ENCODE measurements around the gene HPCAL1. TPM values are rescaled to one million over a fixed set of nuclear protein-coding genes. Genes with fewer than 3 reads are reported as not detected.
"Not testable (repeated sequence)": the region's sequence is repeated elsewhere in the genome, so short reads cannot be mapped to it uniquely, and the experiment has no call there.

The HPCAL1 gene
- total and polyA plus RNA-seq, 12 donors: 17.4 to 118 (median 61.3) TPM

- no peaks in the 10 kb centered on the region for H3K9me3 ChIP-seq (replicated peaks in 1 of 3)
- DNase-seq: no peak
- no peak overlapping the region for H3K27ac ChIP-seq
- H3K27me3 ChIP-seq: no peaks in the 10 kb centered on the region
- H3K4me3 ChIP-seq: no peak overlapping the region
- TF ChIP-seq CTCF (IDR thresholded peaks at IDR 0.05): no peak
- no peak for TF ChIP-seq POLR2A (IDR thresholded peaks at IDR 0.05)
- no peaks in the 10 kb centered on the region for H3K4me1 ChIP-seq (replicated peaks in 1 of 2)
- intact Hi-C loops (cut with DNase I): no loop called here
- H3K36me3 ChIP-seq (replicated peaks in 1 of 2): no peaks in the 10 kb centered on the region
- WGBS, 4 donors: 88 to 92% (median 90%) methylated on average over 3 to 4 of the region's 4 CpGs
These were observed 10.7 kb upstream of the HPCAL1 start for GRCh38 chr2:10292033-10292432.

GRCh38 chr2:10293603-10294002 lies 9.1 kb upstream of the HPCAL1 start:
- H3K4me3 ChIP-seq: no peak overlapping the region
- DNase-seq: no peak
- H3K4me1 ChIP-seq (replicated peaks in 1 of 2): peaks cover 0 to 8% of the 10 kb centered on the region in 2 donors
- no peak overlapping the region for H3K27ac ChIP-seq
- H3K27me3 ChIP-seq: no peaks in the 10 kb centered on the region
- intact Hi-C loops (cut with DNase I): no loop called here
- no peaks in the 10 kb centered on the region for H3K36me3 ChIP-seq (replicated peaks in 1 of 2)
- no peaks in the 10 kb centered on the region for H3K9me3 ChIP-seq (replicated peaks in 1 of 3)
- TF ChIP-seq POLR2A (IDR thresholded peaks at IDR 0.05) (no peak), CTCF (IDR thresholded peaks at IDR 0.05) (no peak)

- no peaks in the 10 kb centered on the region for H3K9me3 ChIP-seq (replicated peaks in 1 of 3)
- intact Hi-C loops (cut with DNase I): no loop called here
- peaks cover 0 to 8% of the 10 kb centered on the region in 2 donors for H3K4me1 ChIP-seq (replicated peaks in 1 of 2)
- H3K4me3 ChIP-seq: no peak overlapping the region
- H3K27ac ChIP-seq: no peak overlapping the region
- no peaks in the 10 kb centered on the region for H3K36me3 ChIP-seq (replicated peaks in 1 of 2)
- no peak for DNase-seq
- no peaks in the 10 kb centered on the region for H3K27me3 ChIP-seq
- TF ChIP-seq POLR2A (IDR thresholded peaks at IDR 0.05) (no peak), CTCF (IDR thresholded peaks at IDR 0.05) (no peak)
- WGBS, 4 donors: 89 to 100% (median 93%) methylated on average over 1 of the region's 1 CpG
These were observed 8.6 kb upstream of the HPCAL1 start for GRCh38 chr2:10294077-10294476.

GRCh38 chr2:10295649-10296048 lies 7.1 kb upstream of the HPCAL1 start:
- 66 to 90% (median 78%) methylated on average over 3 to 4 of the region's 4 CpGs for WGBS, 4 donors

GRCh38 chr2:10296142-10296541 lies 6.6 kb upstream of the HPCAL1 start:
- intact Hi-C loops (cut with DNase I): no loop called here
- Histone ChIP-seq H3K4me1 (replicated peaks in 1 of 2) (peaks cover 0 to 8% of the 10 kb centered on the region in 2 donors), H3K9me3 (replicated peaks in 1 of 3) (no peaks in the 10 kb centered on the region), H3K27ac (no peak overlapping the region), H3K36me3 (replicated peaks in 1 of 2) (no peaks in the 10 kb centered on the region), H3K27me3 (no peaks in the 10 kb centered on the region), H3K4me3 (no peak overlapping the region)
- TF ChIP-seq POLR2A (IDR thresholded peaks at IDR 0.05): no peak
- TF ChIP-seq CTCF (IDR thresholded peaks at IDR 0.05): no peak
- no peak for DNase-seq
- 87 to 94% (median 88%) methylated on average over 7 to 8 of the region's 8 CpGs for whole genome bisulfite sequencing, 4 donors

More at GRCh38 chr2:10295649-10296048, 7.1 kb upstream of the HPCAL1 start:
- DNase-seq; H3K27ac ChIP-seq; H3K4me3 ChIP-seq; H3K4me1 ChIP-seq (replicated peaks in 1 of 2); H3K27me3 ChIP-seq; H3K36me3 ChIP-seq (replicated peaks in 1 of 2); intact Hi-C loops (cut with DNase I); H3K9me3 ChIP-seq (replicated peaks in 1 of 3): not testable (repeated sequence)

Measured in adrenal gland (tissue), 12 donors.